GM12891 (cell line): ENCODE data around the gene FEN1.

Experiments used
- POLR2A ChIP-seq: IDR thresholded peaks from 2 replicates; pipeline ENCODE4 v1.6.1; 2011; ENCODE audit warnings: low read depth, low read length, control low read depth
- POLR2AphosphoS5 ChIP-seq: IDR thresholded peaks from 2 replicates; pipeline ENCODE4 v1.6.1; 2011; ENCODE audit warnings: low read depth, low read length, control low read depth
- SPI1 ChIP-seq: IDR thresholded peaks from 2 replicates; pipeline ENCODE4 v1.6.1; 2011; ENCODE audit warnings: low read depth, low read length, control low read depth
- TAF1 ChIP-seq: IDR thresholded peaks from 2 replicates; pipeline ENCODE4 v1.6.1; 2011; ENCODE audit warnings: low read depth, low read length, control low read depth

DNA sequence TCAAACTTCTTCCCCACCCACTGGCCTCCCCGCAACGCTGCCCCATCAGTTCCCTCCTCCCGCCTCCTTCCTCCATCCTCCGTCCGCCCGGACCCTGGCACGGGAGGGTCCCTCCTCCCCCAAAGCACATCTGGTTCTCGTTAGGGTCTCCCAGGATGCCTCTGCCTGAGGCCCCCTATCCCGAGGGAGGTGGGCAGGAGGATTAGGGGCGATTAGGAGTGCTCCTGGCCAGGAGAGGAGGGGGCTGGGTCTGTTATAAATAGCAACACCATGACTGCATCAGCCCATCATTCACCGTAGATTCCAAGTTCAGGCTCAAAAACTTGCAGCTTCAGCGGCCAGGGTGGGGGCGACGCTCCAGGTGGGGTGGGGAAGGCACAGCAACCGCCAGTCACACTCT lies 29.9 kb upstream of the FEN1 start:
- TF ChIP-seq POLR2A (no peak), POLR2AphosphoS5 (no peak), TAF1 (no peak), SPI1 (no peak)
